Left lung (tissue), 10 donors: ENCODE measurements around the gene MRPL33. TPM values are rescaled to one million over a fixed set of nuclear protein-coding genes. Genes with fewer than 3 reads are reported as not detected.

Experiments
- ATAC-seq: fragments of 200-7000 bp; cut with Tn5 transposase; one replicate; pipeline ENCODE4 v1.9.1; 2020; ENCODE audit warnings: moderate library complexity
- DNase-seq, 4 donors: peaks; one replicate each; pipeline ENCODE4 v3.0.0-alpha.2; 2013 to 2020
- H3K27ac ChIP-seq, 2 donors: fragments of 200-600 bp; sonication (generic) in 1 of 2; one replicate each; pipeline versions ENCODE4 v1.5.0 to v1.8.0; 2020 to 2021
- H3K27me3 ChIP-seq, 2 donors: fragments of 200-600 bp; sonication (generic) in 1 of 2; one replicate each; pipeline versions ENCODE4 v1.5.0 to v1.8.0; 2020 to 2021
- H3K36me3 ChIP-seq, 2 donors: fragments of 200-600 bp; sonication (generic) in 1 of 2; one replicate each; pipeline versions ENCODE4 v1.5.0 to v1.8.0; 2020 to 2021
- H3K4me1 ChIP-seq, 2 donors: fragments of 200-600 bp; one replicate each; pipeline ENCODE4 v1.8.0; 2021
- H3K4me3 ChIP-seq, 2 donors: fragments of 200-600 bp; sonication (generic) in 1 of 2; one replicate each; pipeline versions ENCODE4 v1.5.0 to v1.8.0; 2020 to 2021; ENCODE audit warnings: mild to moderate bottlenecking in 1 of 2
- H3K9me3 ChIP-seq, 2 donors: fragments of 200-600 bp; sonication (generic) in 1 of 2; one replicate each; pipeline versions ENCODE4 v1.5.0 to v1.8.0; 2020 to 2021
- intact Hi-C, 2 donors: fragments of 100-400 bp; cut with DNase I; formaldehyde crosslinking; loops; one replicate each; pipeline versions ENCODE4 v1.11.2 to v1.14.2; 2022
- polyA plus RNA-seq, 6 donors: library from polyadenylated mRNA; unstranded; fragments of 120-200 nt; gene quantifications; one replicate each; pipeline ENCODE4 v1.2.1, GENCODE V29; 2013; ENCODE audit not compliant: insufficient read length in 6 of 6
- total RNA-seq, 2 donors: library from RNA; stranded (reverse); fragmentation: NEBNext Ultra II Directional; extraction: Animal tissue kit (Norgen Biotek cat#: 25700); gene quantifications; one replicate each; pipeline ENCODE4 v1.2.1, GENCODE V29; 2021
- TF ChIP-seq, protein P1 (sequence below), 2 donors: fragments of 200-600 bp; sonication (generic) in 1 of 2; IDR thresholded peaks; one replicate each; pipeline versions ENCODE4 v1.5.0 to v1.8.0; 2021; ENCODE audit warnings: antibody characterized with exemption in 2 of 2
- donor health status: DM: no; HTN: yes; CAD: no.
- donor health status: DM: no; HTN: no; CAD: no.

Gene MRPL33
- total and polyA plus RNA-seq, 8 donors, result 75.2 to 113 (median 101) TPM

DNA sequence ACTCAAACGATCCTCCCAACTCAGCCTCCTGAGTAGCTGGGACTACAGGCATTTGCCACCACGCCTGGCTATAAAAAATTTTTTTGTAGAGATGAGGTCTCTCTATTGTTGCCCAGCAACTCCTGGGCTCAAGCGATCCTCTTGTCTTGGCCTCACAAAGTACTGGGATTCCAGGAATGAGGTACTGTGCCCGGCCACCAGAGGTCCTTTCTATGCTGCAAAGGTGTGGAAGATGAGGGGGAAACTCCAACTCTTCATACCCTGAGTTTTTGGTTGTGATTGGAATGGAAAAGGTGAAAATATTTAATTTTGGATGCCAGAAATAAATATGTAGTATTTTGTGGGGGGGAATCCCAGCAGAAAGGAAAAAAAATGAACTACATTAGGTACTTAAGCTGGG, 36.0 kb downstream of the MRPL33 start:
- Histone ChIP-seq H3K4me3 (no peak overlapping the region), H3K4me1 (peaks cover 3 to 33% of the 10 kb centered on the region in 2 donors), H3K36me3 (no peaks in the 10 kb centered on the region), H3K27me3 (no peaks in the 10 kb centered on the region), H3K27ac (no peak overlapping the region), H3K9me3 (no peaks in the 10 kb centered on the region)
- peak; percentile 63 for ATAC-seq
- TF ChIP-seq, protein P1, sequence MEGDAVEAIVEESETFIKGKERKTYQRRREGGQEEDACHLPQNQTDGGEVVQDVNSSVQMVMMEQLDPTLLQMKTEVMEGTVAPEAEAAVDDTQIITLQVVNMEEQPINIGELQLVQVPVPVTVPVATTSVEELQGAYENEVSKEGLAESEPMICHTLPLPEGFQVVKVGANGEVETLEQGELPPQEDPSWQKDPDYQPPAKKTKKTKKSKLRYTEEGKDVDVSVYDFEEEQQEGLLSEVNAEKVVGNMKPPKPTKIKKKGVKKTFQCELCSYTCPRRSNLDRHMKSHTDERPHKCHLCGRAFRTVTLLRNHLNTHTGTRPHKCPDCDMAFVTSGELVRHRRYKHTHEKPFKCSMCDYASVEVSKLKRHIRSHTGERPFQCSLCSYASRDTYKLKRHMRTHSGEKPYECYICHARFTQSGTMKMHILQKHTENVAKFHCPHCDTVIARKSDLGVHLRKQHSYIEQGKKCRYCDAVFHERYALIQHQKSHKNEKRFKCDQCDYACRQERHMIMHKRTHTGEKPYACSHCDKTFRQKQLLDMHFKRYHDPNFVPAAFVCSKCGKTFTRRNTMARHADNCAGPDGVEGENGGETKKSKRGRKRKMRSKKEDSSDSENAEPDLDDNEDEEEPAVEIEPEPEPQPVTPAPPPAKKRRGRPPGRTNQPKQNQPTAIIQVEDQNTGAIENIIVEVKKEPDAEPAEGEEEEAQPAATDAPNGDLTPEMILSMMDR (IDR thresholded peaks at IDR 0.05), result peak; percentile 40 to 49
- DNase-seq, result peak in 1 of 4 donors; percentile 17
- intact Hi-C loops, result no loop called here

DNA sequence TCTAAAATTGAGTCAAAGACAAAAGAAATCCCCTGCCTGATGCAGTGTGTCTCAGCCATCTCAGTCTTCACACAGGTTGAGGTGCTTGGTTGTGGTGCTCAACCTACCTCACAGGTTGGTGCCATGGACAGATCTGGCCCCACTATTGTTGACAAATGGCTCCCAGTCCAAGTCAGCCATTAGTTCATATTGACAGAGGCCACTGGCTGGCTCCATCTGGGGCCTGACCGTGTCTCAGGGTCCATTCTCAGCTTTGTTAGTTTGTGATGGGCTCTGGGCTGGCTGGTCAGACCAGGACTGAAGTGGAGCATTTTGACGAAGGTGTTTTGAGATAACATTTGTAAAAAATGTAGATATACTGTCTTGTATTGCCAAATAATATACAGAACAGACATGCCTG, 36.9 kb downstream of the MRPL33 start:
- peaks cover 3 to 29% of the 10 kb centered on the region in 2 donors for H3K4me1 ChIP-seq
- ATAC-seq, result no peak

DNA sequence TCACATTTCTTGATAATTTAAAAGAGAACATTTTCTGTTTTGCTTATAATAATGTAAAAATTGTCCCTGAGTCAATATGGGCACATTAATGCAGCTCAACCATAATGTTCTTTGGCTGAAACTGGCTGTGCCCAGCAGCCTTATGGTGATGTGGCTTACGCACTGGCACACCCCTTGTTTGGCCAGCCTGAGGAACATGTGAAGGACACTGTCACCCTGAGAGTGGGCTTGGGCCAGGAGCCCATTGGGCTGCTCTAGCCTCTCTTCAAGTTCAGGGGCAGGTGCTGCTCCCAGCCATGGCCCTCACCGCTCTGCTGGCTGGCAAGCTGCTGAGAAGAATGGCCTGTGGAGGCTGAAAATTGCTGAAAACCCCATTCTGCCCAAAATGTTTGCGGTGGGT, 37.5 kb downstream of the MRPL33 start:
- DNase-seq (no peak), ATAC-seq (no peak)
- H3K27ac ChIP-seq, result no peak overlapping the region
- intact Hi-C loops, result no loop called here
- no peaks in the 10 kb centered on the region for H3K27me3 ChIP-seq
- no peaks in the 10 kb centered on the region for H3K9me3 ChIP-seq
- no peak overlapping the region for H3K4me3 ChIP-seq
- peaks cover 3 to 23% of the 10 kb centered on the region in 2 donors for H3K4me1 ChIP-seq
- TF ChIP-seq, protein P1 (IDR thresholded peaks at IDR 0.05), result no peak
- no peaks in the 10 kb centered on the region for H3K36me3 ChIP-seq

More for the DNA sequence above, 36.9 kb downstream of the MRPL33 start:
- intact Hi-C loops, result no loop called here
- Histone ChIP-seq H3K4me3 (no peak overlapping the region), H3K36me3 (no peaks in the 10 kb centered on the region), H3K27ac (no peak overlapping the region), H3K9me3 (no peaks in the 10 kb centered on the region), H3K27me3 (no peaks in the 10 kb centered on the region)
- DNase-seq, result no peak
- TF ChIP-seq, protein P1 (IDR thresholded peaks at IDR 0.05), result no peak

DNA sequence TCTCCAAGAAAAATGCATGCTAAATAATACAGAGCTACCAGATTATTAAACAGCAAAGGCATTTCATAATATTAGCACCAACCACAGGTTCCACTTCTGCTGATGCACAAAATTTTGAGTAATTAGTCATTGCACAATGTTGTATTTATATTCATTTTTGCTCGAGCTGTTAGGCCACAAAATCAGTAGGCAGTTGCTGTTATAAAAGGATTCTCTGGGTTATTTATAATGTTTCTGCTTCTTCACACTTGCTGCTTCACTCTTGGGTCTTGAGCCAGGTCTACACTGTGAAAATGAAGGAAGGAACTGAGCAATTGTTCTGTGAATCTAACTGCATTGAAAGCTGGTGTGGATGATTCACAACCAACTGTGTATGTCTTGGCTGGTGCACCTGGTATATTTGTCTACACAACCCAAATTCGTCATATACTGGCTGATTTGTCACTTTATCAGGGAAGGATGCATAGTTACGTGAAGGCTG, 38.3 kb downstream of the MRPL33 start:
- peak overlapping the region; percentile 5 to 58 for H3K27ac ChIP-seq
- H3K4me1 ChIP-seq, result peaks cover 3 to 16% of the 10 kb centered on the region in 2 donors
- H3K4me3 ChIP-seq, result no peak overlapping the region
- no peaks in the 10 kb centered on the region for H3K36me3 ChIP-seq
- no peaks in the 10 kb centered on the region for H3K9me3 ChIP-seq
- no peaks in the 10 kb centered on the region for H3K27me3 ChIP-seq
- peak; percentile 65 for ATAC-seq
- intact Hi-C loops, result no loop called here
- TF ChIP-seq, protein P1 (IDR thresholded peaks at IDR 0.05), result no peak
- DNase-seq, result no peak

DNA sequence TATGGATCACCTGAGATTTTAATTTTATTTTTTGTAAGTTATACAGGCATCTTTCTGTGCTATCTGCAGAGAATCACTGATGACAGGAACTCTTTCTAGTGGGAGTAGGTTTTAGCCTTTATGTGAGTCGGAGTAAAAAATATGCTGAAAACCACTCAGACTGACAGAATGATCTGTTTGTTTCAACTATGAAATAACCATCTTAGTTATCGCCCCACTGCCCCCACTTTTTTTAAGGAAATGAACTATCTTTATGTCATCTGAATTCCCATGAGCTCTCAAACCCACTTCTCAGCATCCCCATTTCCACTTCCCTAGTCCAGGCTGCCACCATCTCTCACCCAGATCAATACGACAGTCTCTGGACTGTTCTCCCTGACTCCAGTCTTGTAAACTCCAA, 38.9 kb downstream of the MRPL33 start:
- H3K27me3 ChIP-seq, result no peaks in the 10 kb centered on the region
- no peaks in the 10 kb centered on the region for H3K36me3 ChIP-seq
- no peak for DNase-seq
- no peak overlapping the region for H3K4me3 ChIP-seq
- no peak overlapping the region for H3K27ac ChIP-seq
- no peaks in the 10 kb centered on the region for H3K9me3 ChIP-seq
- no peak for ATAC-seq
- H3K4me1 ChIP-seq, result peaks cover 3 to 16% of the 10 kb centered on the region in 2 donors
- intact Hi-C loops, result no loop called here
- TF ChIP-seq, protein P1 (IDR thresholded peaks at IDR 0.05), result no peak
